Esophagus mucosa (tissue), 1 donor: Measurements from ENCODE around the gene VEGFC. TPM values are rescaled to one million over a fixed set of nuclear protein-coding genes. Genes with fewer than 3 reads are reported as not detected.

Experiments
- ATAC-seq: fragments of 200-7000 bp; cut with Tn5 transposase; one replicate; pipeline ENCODE4 v1.9.1; 2020
- total RNA-seq: library from RNA; stranded (reverse); gene quantifications from one replicate; pipeline ENCODE4 v1.2.4, GENCODE V29; 2023
- donor health status: DM: yes; HTN: yes; CAD: no.

The VEGFC gene
- total RNA-seq, 1 donor from 2014 or later: 1.1 TPM

DNA sequence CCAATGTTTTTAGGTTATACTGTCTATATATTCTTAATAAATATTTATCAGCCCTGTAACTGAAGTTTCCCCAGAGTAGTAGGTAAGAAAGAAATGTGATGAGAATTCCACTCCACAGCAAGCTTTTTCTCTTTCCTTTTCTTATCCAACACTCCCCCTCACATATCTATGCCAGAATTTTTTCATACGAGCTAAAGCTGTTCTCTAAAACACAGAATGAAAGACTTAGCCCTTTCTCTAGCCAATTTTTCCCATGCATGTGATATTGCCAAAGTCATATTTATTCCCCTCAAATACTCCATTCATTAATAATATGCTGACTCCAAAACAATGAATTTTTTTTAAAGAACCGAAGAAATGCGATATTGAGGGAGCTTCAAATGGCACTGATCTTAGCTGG, 32.3 kb downstream of the VEGFC start:
- no peak for ATAC-seq

DNA sequence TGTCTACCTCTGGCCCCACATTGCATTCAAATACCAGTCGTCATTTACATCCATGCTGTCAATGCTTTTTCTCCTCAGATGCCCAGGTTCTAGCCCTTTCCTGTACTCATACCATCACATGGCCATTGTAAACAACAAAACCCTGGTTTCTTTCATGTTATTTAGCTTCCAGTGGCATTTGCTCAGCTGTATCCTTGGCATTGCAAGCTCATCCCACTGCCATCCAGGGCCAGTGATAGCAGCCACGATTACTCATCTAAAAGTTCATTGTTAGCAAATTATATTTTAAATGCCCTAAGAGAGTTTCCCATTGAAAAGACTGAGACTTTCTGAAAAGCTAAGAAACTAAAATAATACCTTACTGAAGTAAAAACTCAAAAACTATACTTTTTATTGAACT, 34.0 kb downstream of the VEGFC start:
- no peak for ATAC-seq

DNA sequence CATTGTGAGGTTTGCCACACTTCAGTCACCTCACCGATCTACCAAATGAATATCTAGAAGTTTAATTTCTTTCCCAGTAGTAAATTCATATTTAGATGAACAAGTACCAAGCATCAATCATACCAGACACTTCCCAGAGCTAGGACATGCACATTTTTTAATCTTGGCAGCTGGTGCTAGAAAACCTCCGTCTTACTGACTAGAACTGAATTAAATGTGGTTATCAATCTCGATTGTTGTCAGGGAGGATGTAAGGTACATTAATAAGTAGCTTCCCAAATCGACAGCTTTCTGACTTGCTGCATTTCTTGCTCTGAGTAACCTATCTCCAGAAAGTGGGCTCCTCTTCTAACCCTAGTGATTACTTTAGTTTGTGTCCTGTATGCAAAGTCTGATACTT, 34.4 kb downstream of the VEGFC start:
- ATAC-seq: no peak

DNA sequence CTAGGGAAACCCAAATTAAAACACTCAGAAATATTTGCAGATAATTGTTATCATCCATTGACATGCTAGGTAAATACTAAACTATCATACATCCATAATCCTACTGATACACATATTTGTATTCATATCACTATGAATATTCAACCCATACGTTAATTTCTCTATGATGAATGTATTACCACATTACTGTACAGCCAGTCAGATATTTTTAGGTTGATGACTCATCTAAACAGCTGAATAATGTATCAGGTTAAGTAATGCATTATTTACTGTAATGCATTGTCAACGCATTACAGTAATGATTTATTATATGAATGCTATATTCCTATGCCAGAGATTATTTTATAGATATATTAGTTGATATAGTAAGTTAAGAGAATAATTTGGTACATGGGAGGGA, 37.1 kb downstream of the VEGFC start:
- ATAC-seq: no peak

GRCh38 chr4:176755001-176755400, 37.7 kb downstream of the VEGFC start:
- no peak for ATAC-seq

DNA sequence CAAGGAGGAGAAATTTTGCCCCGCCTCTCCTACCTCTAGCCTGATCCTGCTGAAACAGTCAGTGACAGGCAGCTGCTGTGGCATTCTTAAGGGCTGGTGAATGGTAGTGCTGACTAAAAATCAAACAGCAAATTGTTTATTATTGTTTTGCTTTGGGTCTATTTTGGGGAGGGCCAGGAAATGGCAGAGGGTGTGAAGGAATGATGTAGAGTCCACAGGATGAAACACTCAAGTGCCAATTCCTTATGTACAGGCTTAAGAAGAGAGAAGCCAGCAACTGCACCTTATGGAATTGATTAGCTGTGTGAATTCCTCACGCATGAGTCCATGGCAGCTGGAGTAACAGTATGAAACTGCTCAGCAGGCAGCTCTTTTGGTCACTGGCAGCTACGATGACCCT, 39.7 kb downstream of the VEGFC start:
- no peak for ATAC-seq

DNA sequence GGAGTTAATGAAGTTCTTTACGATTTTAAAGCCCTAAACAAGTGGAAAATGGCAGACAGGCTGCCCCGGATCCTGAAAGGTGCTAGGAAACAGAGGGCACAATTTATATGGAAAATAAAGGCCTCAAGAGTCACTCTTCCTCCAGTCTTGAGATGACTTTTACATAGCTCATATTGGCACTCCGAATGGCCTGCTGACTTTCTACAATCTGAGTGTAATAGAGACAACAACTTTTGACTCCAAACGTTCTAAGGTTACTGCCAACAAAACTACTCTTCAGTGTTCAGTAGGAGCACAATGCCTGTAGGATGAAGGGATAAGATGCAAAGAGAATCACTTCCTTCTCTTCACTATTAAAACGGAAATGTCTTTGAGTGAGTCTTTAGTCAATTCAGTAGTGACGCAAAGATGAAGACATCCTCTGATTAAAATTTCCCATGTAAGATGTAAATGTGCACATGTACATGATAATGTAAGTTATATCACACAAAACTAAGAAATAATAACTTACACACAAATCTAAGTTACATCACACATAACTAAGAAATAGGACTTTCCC, 40.5 kb downstream of the VEGFC start:
- no peak for ATAC-seq

DNA sequence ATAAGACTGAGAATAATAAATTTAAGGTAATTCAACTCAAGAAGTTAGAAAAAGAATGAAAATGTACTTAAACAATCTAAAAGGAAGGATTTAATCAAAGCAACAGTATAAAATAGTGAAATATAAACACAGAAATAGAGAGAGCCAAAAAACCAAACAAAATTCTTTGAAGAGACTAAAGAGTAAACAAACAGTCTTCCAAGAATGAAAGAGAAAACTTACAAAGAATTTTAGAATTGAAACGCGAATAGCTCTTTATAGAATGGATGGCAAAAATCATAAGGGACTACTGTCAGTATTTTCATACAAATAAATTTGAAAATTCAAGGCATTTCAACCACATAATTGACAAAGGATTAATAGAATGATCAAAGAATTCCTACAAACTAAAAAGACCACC, 41.7 kb downstream of the VEGFC start:
- no peak for ATAC-seq

DNA sequence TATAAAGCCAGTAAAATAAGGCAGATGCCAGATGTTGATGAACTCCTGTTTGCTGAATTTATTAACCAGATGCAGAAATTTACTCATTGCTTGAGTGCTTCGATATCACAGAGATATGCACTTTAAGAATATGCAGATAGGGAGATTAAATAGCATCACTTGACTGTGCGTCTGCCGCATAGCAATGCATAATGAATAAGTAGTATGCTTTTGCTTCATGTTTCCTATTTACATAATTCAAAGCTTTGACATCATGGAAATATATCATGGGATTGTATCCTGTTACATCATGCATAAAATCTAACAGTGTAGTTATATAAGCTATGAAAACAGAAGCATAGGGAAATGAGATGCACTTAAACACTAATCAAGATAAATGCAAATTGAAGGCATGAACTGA, 45.9 kb downstream of the VEGFC start:
- no peak for ATAC-seq

DNA sequence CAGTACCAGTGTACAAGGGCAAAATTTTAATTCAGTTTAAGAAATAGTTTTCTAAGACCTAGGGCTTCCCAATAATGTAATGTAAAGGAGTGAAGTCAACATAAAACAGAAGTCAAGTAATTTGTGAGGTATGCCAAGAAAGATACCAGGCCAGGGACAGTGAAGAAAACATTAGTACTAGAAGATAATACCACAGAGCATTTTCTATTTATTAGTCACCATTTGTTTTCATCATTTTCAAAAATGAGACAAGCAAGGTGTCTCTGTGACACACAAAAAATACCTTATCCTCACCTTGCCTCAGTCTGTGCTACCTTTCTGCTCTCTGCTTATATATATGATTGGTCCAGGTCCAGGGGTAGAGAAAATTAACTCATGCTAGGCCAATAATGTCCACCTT, 46.8 kb downstream of the VEGFC start:
- no peak for ATAC-seq

GRCh38 chr4:176744091-176744490, 48.6 kb downstream of the VEGFC start:
- ATAC-seq: no peak

DNA sequence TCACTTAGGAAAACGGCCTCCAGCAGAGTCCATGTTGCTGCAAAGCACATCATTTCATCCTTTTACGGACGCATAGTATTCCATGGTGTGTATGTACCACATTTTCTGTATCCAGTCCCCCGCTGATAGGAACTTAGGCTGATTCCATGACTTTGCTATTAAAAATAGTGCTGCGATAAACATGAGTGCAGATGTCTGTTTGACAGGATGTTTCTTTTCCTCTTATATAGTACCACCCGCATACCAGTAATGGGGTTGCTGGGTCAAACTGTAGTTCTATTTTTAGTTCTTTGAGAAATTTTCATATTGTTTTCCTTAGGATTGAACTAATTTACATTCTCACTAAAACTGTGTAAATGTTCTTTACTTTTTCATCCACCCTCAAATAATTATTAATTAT, 50.5 kb downstream of the VEGFC start:
- ATAC-seq: no peak

DNA sequence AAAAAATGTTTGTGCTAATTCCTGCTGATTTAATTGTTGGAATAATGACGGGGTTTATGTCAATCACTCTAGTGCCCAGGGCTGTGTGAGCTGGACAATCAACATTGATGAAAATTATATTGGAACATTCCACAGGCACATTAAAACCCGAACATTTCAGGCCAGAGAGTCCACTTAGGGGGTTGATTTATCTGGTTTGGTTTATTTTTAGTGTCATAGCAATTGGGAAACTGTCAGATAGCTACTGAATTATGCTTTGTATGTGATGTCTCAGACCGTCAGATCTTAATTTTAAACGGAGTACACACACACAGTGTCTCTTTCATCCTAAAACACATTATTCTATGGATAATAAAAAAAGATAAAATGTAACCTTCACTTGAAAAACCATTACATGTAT, 51.5 kb downstream of the VEGFC start:
- ATAC-seq: no peak

GRCh38 chr4:176735300-176735699, 57.4 kb downstream of the VEGFC start:
- no peak for ATAC-seq

DNA sequence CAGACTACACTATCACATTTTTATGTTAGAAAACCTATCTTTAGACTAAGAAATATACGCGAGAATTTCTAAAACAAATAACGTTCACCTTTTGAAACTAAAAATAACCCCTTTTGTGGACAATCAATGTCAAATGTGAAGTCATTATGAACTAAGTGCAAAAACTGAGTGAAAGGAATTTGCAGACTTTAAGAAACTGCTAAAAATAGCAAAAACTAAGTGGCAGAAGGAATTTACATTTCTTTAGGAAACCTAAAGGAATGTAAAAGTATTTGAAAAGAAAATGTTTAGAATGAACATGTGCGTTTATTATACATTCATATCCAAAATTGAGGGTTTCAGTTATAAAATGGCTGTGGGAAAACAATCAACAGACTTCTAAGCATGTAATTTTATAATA, 58.3 kb downstream of the VEGFC start:
- no peak for ATAC-seq

DNA sequence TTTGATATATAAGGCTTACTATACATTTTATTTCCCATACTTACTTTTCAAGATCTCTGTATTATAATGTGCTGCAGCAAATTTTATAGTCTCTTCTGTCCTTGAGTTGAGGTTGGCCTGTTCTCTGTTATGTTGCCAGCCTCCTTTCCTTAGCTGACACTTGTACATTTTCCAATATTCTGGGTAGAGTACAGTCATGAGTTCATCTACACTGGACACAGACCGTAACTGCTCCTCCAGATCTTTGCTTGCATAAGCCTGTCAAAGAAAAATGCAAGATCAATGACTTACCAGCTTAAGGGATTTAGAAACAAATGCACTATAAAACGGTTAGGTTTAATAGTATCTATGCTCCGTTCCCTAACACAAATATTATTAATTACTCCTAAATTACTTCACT, 63.2 kb downstream of the VEGFC start:
- ATAC-seq: no peak

DNA sequence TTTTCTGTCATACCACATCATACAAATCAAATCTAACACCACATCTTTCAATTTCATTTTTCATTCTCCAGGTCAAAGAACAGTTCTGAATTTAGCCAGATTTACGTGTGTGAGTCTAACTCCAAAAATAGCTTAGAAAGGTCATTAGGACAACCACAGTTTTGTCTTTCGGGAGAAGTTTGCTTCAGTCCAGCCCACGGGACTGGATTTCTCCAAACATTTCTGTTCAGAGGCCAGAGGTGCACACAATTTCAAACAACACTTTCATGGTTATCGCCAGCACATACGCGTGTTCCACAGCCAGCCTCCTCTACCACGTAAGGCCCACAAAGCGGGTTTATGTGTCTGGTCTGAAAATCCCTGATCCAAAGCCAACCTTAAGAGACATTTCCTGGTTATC, 65.9 kb downstream of the VEGFC start:
- ATAC-seq: no peak

GRCh38 chr4:176721459-176721858, 71.3 kb downstream of the VEGFC start:
- no peak for ATAC-seq

- ATAC-seq: no peak
Measured at GRCh38 chr4:176718881-176719280, 73.8 kb downstream of the VEGFC start.

- ATAC-seq: no peak
Measured at GRCh38 chr4:176717237-176717636, 75.5 kb downstream of the VEGFC start.

- ATAC-seq: no peak
Measured at GRCh38 chr4:176709417-176709816, 83.3 kb downstream of the VEGFC start.

- ATAC-seq: no peak
Measured at GRCh38 chr4:176708771-176709311, 83.9 kb downstream of the VEGFC start.

GRCh38 chr4:176690716-176691115, 102.0 kb downstream of the VEGFC start:
- no peak for ATAC-seq

- no peak for ATAC-seq
Measured at GRCh38 chr4:176680668-176681180, 112.0 kb downstream of the VEGFC start.

- ATAC-seq: no peak
Measured at GRCh38 chr4:176676901-176677300, 115.8 kb downstream of the VEGFC start.
